GM20000 (cell line): ENCODE measurements around the gene AICDA.
"Not testable (repeated sequence)": the region's sequence is repeated elsewhere in the genome, so short reads cannot be mapped to it uniquely, and the experiment has no call there.

Source experiments
- DNase-seq: peaks from one replicate; pipeline ENCODE4 v3.0.0; 2012; ENCODE audit warnings: low spot score
- TF ChIP-seq, protein P1 (sequence below): IDR thresholded peaks from 2 replicates; pipeline ENCODE4 v1.5.1; 2012; ENCODE audit warnings: mild to moderate bottlenecking, control low read depth; ENCODE audit errors: extremely low read depth, missing control alignments

Gene AICDA

DNA sequence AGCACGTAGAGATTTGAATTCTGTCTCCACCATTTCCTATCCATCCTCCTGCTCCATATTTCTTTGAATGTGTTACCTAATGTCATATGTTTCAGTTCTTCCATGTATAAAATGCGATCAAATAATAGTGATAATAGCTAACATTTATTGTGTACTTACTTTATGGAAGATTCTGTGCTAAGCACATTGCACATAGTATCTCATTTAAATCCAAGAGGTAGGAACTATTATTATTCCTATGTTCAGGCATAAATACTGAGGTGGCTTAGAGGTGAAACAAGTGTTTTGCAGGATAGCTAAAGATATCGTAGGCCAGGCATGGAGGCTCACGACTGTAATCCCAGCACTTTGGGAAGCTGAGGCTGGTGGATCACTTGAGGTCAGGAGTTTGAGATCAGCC lies 17.5 kb upstream of the AICDA start:
- TF ChIP-seq, protein P1, sequence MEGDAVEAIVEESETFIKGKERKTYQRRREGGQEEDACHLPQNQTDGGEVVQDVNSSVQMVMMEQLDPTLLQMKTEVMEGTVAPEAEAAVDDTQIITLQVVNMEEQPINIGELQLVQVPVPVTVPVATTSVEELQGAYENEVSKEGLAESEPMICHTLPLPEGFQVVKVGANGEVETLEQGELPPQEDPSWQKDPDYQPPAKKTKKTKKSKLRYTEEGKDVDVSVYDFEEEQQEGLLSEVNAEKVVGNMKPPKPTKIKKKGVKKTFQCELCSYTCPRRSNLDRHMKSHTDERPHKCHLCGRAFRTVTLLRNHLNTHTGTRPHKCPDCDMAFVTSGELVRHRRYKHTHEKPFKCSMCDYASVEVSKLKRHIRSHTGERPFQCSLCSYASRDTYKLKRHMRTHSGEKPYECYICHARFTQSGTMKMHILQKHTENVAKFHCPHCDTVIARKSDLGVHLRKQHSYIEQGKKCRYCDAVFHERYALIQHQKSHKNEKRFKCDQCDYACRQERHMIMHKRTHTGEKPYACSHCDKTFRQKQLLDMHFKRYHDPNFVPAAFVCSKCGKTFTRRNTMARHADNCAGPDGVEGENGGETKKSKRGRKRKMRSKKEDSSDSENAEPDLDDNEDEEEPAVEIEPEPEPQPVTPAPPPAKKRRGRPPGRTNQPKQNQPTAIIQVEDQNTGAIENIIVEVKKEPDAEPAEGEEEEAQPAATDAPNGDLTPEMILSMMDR, result no peak

DNA sequence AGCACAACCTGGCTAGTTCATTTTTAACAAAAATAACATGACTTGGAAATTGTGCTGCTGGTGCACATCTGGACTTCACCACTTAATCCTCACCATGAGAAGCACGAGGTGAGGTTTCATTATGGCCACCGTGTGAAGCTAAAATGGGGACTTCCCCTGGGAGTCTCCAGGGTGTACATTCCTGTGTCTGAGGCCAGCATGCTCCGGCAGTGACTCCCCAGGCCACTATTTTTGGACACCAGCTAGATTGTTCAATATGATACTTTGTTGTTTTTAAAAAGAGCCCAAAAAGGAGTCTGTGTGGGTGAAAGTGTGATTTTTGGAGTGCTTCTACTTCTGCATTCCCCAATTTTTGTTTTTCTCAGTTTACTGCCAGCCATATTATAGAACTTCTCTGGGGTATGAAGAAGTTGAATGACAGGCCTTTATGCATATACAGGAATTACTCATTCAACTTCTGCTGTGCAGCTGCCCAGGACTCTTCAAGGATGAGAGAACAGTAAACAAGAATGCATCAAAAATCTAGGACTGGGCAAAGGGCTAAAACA lies 16.9 kb upstream of the AICDA start:
- peak; percentile 79 for DNase-seq
- TF ChIP-seq, protein P1, result no peak

More for the DNA sequence above, 17.5 kb upstream of the AICDA start:
- no peak for DNase-seq

DNA sequence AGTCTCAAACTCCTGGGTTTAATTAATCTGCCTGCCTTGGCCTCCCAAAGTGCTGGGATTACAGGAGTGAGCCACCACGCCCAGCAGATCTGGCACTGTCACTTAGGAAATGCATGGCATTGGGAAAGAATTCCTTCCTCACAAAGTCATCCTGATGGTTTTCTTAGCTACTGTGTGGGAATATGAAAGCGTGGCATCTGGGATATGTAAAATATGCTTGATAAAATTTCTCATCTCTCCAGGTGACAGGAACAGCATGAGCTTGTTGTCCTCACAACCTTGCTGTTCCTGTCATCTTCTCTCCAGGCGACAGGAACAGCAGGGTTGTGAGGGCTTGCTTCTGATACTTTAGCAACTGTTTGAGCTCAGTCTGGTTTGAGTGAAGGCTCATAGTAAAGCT lies 16.1 kb upstream of the AICDA start:
- TF ChIP-seq, protein P1, result no peak
- DNase-seq, result no peak

DNA sequence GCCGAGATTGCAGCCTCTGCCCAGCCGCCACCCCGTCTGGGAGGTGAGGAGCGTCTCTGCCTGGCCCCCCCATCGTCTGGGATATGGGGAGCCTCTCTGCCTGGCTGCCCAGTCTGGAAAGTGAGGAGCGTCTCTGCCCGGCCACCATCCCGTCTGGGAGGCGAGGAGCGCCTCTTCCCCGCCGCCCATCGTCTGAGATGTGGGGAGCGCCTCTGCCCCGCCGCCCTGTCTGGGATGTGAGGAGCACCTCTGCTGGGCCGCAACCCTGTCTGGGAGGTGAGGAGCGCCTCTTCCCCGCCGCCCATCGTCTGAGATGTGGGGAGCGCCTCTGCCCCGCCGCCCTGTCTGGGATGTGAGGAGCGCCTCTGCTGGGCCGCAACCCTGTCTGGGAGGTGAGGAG lies 12.1 kb upstream of the AICDA start:
- DNase-seq, result not testable (repeated sequence)

DNA sequence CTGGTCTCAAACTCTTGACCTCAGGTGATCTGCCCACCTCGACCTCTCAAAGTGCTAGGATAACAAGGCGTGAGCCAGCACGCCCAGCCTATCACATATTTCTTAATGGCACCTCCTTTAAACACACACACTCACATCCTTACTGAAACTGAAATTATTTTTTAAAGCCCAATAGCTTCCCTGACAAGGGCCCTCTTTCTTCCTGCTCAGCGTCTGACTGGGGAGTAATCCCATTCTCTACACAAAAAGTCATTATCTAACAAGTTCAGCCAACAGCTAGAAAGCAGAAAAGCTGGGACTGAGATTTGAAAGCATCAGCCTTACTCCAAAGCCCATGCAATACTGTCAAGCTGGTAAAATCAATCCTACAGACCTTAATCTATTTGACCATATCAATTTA lies 10.0 kb upstream of the AICDA start:
- TF ChIP-seq, protein P1, result no peak
- DNase-seq, result no peak

DNA sequence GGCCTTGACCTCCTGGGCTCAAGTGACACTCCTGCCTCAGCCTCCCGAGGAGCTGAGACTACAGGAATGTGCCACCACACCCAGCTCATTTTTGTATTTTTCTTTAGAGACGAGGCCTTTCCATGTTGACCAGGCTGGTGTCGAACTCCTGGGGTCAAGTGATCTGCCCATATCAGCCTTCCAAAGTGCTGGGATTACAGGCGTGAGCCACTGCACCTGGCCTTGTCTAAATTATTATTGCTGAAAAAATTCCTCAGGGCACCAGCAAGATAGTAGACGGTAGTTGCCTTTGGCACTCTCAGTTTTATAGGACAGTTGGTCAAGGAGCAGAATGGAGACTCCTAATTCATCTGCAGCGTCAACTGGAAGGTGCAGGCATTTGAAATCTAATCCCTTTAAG lies 2.5 kb upstream of the AICDA start:
- TF ChIP-seq, protein P1, result no peak
- DNase-seq, result no peak

DNA sequence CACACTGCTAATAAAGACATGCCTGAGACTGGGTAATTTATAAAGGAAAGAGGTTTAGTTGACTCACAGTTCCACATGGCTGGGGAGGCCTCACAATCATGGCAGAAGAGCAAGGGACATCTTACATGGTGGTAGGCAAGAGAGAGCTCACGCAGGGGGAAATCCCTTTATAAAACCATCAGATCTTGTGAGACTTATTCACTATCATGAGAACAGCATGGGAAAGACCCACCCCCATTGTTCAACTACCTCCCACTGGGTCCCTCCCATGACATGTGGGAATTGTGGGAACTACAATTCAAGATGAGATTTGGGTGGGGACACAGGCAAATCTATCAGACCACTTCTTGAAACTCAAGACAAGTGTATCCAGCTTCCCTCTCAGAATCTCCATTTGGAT lies 1.2 kb upstream of the AICDA start:
- not testable (repeated sequence) for DNase-seq

DNA sequence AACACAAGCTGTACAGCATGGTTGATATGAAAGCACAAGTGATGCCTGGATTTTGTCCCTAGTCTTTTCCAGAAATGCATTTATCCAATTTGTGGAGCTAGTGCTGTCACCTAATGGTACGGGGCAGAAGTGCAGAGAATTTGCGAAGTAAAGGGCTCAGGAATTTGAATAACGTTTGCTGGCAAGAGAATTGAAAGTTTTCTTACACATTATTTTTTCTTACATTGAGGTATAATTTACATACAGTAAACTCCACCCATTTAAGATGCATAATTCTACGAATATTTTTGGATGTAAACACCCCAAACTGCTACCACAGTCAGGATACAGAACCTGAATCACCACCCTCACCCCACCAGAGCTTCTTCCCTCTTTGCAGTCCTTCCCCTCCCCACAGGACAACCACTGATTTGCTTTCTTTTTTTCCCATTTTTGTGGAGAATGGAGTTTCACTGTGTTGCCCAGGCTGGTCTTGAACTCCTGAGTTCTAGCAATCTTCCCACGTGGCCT lies 3.5 kb downstream of the AICDA start:
- TF ChIP-seq, protein P1, result peak; percentile 68
- peak; percentile 63 for DNase-seq
